SK-N-SH (cell line): ENCODE data around the gene TAF5L. TPM values are rescaled to one million over a fixed set of nuclear protein-coding genes. Genes with fewer than 3 reads are reported as not detected.

Experiments
- CTCF ChIA-PET: fragments of 300-600, 350-600 bp; formaldehyde crosslinking; extraction: SDS; loops from one replicate; lab custom pipeline; 2021; lab: Yijun Ruan, JAX
- POLR2A ChIA-PET: fragments of 350-600 bp; sonication (Branson Sonifier 250); formaldehyde crosslinking; extraction: SDS; loops from one replicate; lab custom pipeline; 2020; ENCODE audit warnings: antibody characterized with exemption, inconsistent platforms; lab: Yijun Ruan, JAX
- DNase-seq: peaks from one replicate; pipeline ENCODE4 v3.0.0; 2012
- H2AFZ ChIP-seq: fragments of 200-600 bp; sonication (generic); 2 replicates; pipeline ENCODE4 v1.8.1; 2016; ENCODE audit warnings: antibody characterized with exemption, mild to moderate bottlenecking, low read depth
- H3F3A ChIP-seq: fragments of 200-600 bp; sonication (generic); replicated peaks from 2 replicates; pipeline ENCODE3; 2016; ENCODE audit warnings: antibody characterized with exemption, mild to moderate bottlenecking; ENCODE audit not compliant: insufficient read depth
- H3K27ac ChIP-seq, 2 experiments: fragments of 200-500 bp in 1 of 2; fragments of 200-600 bp in 1 of 2; sonication (Bioruptor generic) in 1 of 2; sonication (generic), shearing (Covaris generic) in 1 of 2; 2 replicates each; pipeline versions ENCODE4 v1.5.1 to v1.6.1; 2014 to 2016; ENCODE audit warnings: low read depth in 2 of 2, inconsistent platforms in 1 of 2, low read length in 1 of 2, mild to moderate bottlenecking in 1 of 2, mixed read lengths in 1 of 2
- H3K27me3 ChIP-seq: fragments of 200-600 bp; sonication (generic), shearing (Covaris generic); 2 replicates; pipeline ENCODE4 v1.6.1; 2016; ENCODE audit warnings: mixed run types; ENCODE audit not compliant: insufficient read depth
- H3K36me3 ChIP-seq, 2 experiments: fragments of 200-500 bp in 1 of 2; fragments of 200-600 bp in 1 of 2; sonication (Bioruptor generic) in 1 of 2; sonication (generic) in 1 of 2; replicated peaks in 1 of 2; 2 replicates each; pipeline versions ENCODE3 to v1.5.1; 2014 to 2016; ENCODE audit warnings: low read length in 1 of 2, mild to moderate bottlenecking in 1 of 2; ENCODE audit not compliant: insufficient read depth in 2 of 2, control insufficient read depth in 1 of 2
- H3K4me1 ChIP-seq, 2 experiments: fragments of 200-500 bp in 1 of 2; fragments of 200-600 bp in 1 of 2; sonication (Bioruptor generic) in 1 of 2; sonication (generic), shearing (Covaris generic) in 1 of 2; 2 replicates each; pipeline versions ENCODE4 v1.5.1 to v1.6.1; 2014 to 2016; ENCODE audit warnings: low read depth in 1 of 2, low read length in 1 of 2, mixed run types in 1 of 2; ENCODE audit not compliant: insufficient read depth in 2 of 2, control insufficient read depth in 1 of 2
- H3K4me2 ChIP-seq: fragments of 200-600 bp; sonication (generic), shearing (Covaris generic); 2 replicates; pipeline ENCODE4 v1.6.1; 2017; ENCODE audit warnings: mixed run types
- H3K4me3 ChIP-seq, 2 experiments: fragments of 200-500 bp in 1 of 2; fragments of 200-600 bp in 1 of 2; sonication (Bioruptor generic) in 1 of 2; sonication (generic), shearing (Covaris generic) in 1 of 2; 2 replicates each; pipeline versions ENCODE4 v1.5.1 to v1.8.1; 2014 to 2016; ENCODE audit warnings: low read depth in 2 of 2, inconsistent platforms in 1 of 2, low read length in 1 of 2, mild to moderate bottlenecking in 1 of 2, mixed read lengths in 1 of 2, moderate library complexity in 1 of 2
- H3K79me2 ChIP-seq: fragments of 200-600 bp; sonication (generic); 2 replicates; pipeline ENCODE4 v1.8.1; 2017; ENCODE audit warnings: mild to moderate bottlenecking; ENCODE audit not compliant: insufficient read depth
- H3K9ac ChIP-seq: fragments of 200-600 bp; sonication (generic); 2 replicates; pipeline ENCODE4 v1.6.1; 2017; ENCODE audit warnings: mixed run types
- H3K9me2 ChIP-seq: fragments of 200-600 bp; sonication (generic); 2 replicates; pipeline ENCODE4 v1.6.1; 2017; ENCODE audit warnings: mixed run types
- H3K9me3 ChIP-seq: fragments of 200-600 bp; sonication (generic); 2 replicates; pipeline ENCODE4 v1.6.1; 2017; ENCODE audit warnings: mixed run types, mild to moderate bottlenecking, moderate library complexity
- H4K20me1 ChIP-seq: fragments of 200-600 bp; sonication (generic); 2 replicates; pipeline ENCODE4 v1.6.1; 2017; ENCODE audit warnings: mild to moderate bottlenecking, mixed run types; ENCODE audit not compliant: insufficient read depth
- CHD2 ChIP-seq: fragments of 150-350 bp; IDR thresholded peaks from 2 replicates; pipeline ENCODE4 v1.6.1; 2018; ENCODE audit warnings: low read length; ENCODE audit not compliant: partially characterized antibody
- ELF1 ChIP-seq: IDR thresholded peaks from 2 replicates; pipeline ENCODE4 v1.4.0; 2012
- EP300 ChIP-seq, 2 experiments: IDR thresholded peaks; 2 replicates each; pipeline versions ENCODE4 v1.4.0 to v1.6.1; 2012; ENCODE audit warnings: borderline replicate concordance in 1 of 2, low read depth in 1 of 2, low read length in 1 of 2
- EZH2phosphoT487 ChIP-seq: fragments of 200-600 bp; sonication (generic); IDR thresholded peaks from 2 replicates; pipeline ENCODE4 v1.6.1; 2017; ENCODE audit warnings: low read depth, mixed run types, mild to moderate bottlenecking, antibody characterized with exemption, moderate library complexity, borderline replicate concordance
- FOXJ3 ChIP-seq: sonication (generic); formaldehyde crosslinking; IDR thresholded peaks from 2 replicates; pipeline ENCODE4 v1.5.1; 2020; ENCODE audit warnings: mild to moderate bottlenecking, missing genetic modification reagents
- FOXM1 ChIP-seq: IDR thresholded peaks from 2 replicates; pipeline ENCODE4 v1.4.0; 2012; ENCODE audit warnings: low read depth, mild to moderate bottlenecking
- GABPA ChIP-seq: IDR thresholded peaks from 2 replicates; pipeline ENCODE4 v1.4.0; 2012; ENCODE audit warnings: low read depth, mild to moderate bottlenecking
- MEF2A ChIP-seq: IDR thresholded peaks from 2 replicates; pipeline ENCODE4 v1.4.0; 2012; ENCODE audit warnings: low read depth, borderline replicate concordance
- POLR2AphosphoS5 ChIP-seq: IDR thresholded peaks from 2 replicates; pipeline ENCODE4 v1.6.1; 2012; ENCODE audit warnings: low read depth, low read length
- RAD21 ChIP-seq: IDR thresholded peaks from 2 replicates; pipeline ENCODE4 v1.6.1; 2012; ENCODE audit warnings: mild to moderate bottlenecking, low read length
- SMC3 ChIP-seq: IDR thresholded peaks from 2 replicates; pipeline ENCODE4 v1.6.1; 2012; ENCODE audit warnings: low read depth, low read length, improper control_type of control experiment
- TAF1 ChIP-seq: IDR thresholded peaks from 2 replicates; pipeline ENCODE4 v1.6.1; 2012; ENCODE audit warnings: low read depth, mild to moderate bottlenecking, low read length, moderate library complexity, borderline replicate concordance
- WGBS: methylation state at CpG from one replicate; pipeline ENCODE4 v1.1.6; 2017; ENCODE audit warnings: low lambda C conversion rate; 5-methylcytosine and 5-hydroxymethylcytosine counted together
- polyA plus RNA-seq, 3 experiments: library from polyadenylated mRNA; depleted of rRNA; stranded (reverse); fragments of >200 nt; gene quantifications; 2 replicates each; pipeline ENCODE4 v1.2.3, GENCODE V29; 2012
- TF ChIP-seq, protein P1 (sequence below): fragments of 200-600 bp; sonication (generic); IDR thresholded peaks from 2 replicates; pipeline ENCODE4 v1.6.1; 2017; ENCODE audit warnings: antibody characterized with exemption, mild to moderate bottlenecking, moderate library complexity
- TF ChIP-seq, protein P2 (sequence below): IDR thresholded peaks from 2 replicates; pipeline ENCODE4; 2012
- TF ChIP-seq, protein P3 (sequence below): fragments of 150-350 bp; IDR thresholded peaks from 2 replicates; pipeline ENCODE4 v1.6.1; 2017; ENCODE audit warnings: antibody characterized with exemption, low read length, low read depth, borderline replicate concordance
- TF ChIP-seq, protein P4 (sequence below): IDR thresholded peaks from 2 replicates; pipeline ENCODE4 v1.4.0; 2012; ENCODE audit warnings: low read depth
- TF ChIP-seq, protein P5 (sequence below): IDR thresholded peaks from 2 replicates; pipeline ENCODE4 v1.4.0; 2012; ENCODE audit warnings: low read depth, borderline replicate concordance

The TAF5L gene
- polyA plus RNA-seq, 1 of the 3 experiments (the other 2 are of a cell fraction): 17.1 TPM

DNA sequence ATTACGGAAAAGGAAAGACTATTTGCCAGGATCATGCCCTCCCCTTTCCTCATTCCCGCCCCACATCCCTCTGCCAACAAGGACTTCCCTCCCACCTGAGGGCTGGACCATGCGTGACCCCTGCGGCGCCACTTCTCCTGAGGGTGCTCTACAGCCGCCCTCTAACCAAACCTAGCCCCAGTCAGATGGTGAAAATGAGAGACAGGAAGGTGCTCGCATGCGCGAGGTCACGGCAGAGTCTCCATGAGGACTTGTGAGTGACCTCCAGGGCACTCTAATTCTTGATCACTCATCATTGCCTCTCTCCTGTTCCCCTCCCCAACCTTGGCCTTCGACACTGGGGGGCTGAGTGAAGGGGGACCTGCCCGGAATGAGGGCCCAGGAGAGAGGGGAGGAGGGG, 32.1 kb downstream of the TAF5L start (continued):
- no peak for TF ChIP-seq CHD2

DNA sequence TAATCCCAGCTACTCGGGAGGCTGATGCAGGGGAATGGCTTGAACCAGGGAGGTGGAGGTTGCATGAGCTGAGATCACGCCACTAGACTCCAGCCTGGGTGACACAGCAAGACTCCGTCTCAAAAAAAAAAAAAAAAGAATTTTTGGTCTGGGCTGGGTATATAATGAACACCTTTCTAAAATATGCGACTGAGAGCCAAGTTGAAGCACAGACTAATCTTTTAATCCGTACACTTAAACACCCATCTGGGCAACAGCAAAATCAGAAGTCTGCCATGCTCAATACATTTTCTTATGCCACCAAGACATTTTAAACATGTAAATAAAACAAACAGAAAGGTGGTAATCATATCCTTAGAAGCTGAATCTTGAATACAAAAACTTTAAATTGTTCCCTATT, 35.8 kb downstream of the TAF5L start:
- no peak overlapping the region for H3K27ac ChIP-seq
- peaks cover 11 to 25% of the 10 kb centered on the region in 2 experiments for H3K36me3 ChIP-seq
- H2AFZ ChIP-seq: no peak overlapping the region
- no peak overlapping the region for H3K4me2 ChIP-seq
- no peak overlapping the region for H3K4me3 ChIP-seq
- ChIA-PET CTCF (no interaction called here), POLR2A (no interaction called here)
- H4K20me1 ChIP-seq: no peaks in the 10 kb centered on the region
- no peaks in the 10 kb centered on the region for H3F3A ChIP-seq
- TF ChIP-seq TAF1: no peak
- no peak for TF ChIP-seq FOXM1
- TF ChIP-seq, protein P1, sequence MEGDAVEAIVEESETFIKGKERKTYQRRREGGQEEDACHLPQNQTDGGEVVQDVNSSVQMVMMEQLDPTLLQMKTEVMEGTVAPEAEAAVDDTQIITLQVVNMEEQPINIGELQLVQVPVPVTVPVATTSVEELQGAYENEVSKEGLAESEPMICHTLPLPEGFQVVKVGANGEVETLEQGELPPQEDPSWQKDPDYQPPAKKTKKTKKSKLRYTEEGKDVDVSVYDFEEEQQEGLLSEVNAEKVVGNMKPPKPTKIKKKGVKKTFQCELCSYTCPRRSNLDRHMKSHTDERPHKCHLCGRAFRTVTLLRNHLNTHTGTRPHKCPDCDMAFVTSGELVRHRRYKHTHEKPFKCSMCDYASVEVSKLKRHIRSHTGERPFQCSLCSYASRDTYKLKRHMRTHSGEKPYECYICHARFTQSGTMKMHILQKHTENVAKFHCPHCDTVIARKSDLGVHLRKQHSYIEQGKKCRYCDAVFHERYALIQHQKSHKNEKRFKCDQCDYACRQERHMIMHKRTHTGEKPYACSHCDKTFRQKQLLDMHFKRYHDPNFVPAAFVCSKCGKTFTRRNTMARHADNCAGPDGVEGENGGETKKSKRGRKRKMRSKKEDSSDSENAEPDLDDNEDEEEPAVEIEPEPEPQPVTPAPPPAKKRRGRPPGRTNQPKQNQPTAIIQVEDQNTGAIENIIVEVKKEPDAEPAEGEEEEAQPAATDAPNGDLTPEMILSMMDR: no peak
- DNase-seq: no peak
- no peaks in the 10 kb centered on the region for H3K4me1 ChIP-seq
- H3K9me3 ChIP-seq: no peaks in the 10 kb centered on the region
- peaks cover 5% of the 10 kb centered on the region; the same call in 1 of the 2 replicates for H3K79me2 ChIP-seq
- no peaks in the 10 kb centered on the region for H3K9me2 ChIP-seq
- WGBS: 95% methylated on average over 5 of the region's 5 CpGs
- H3K27me3 ChIP-seq: no peaks in the 10 kb centered on the region
- H3K9ac ChIP-seq: no peak overlapping the region

DNA sequence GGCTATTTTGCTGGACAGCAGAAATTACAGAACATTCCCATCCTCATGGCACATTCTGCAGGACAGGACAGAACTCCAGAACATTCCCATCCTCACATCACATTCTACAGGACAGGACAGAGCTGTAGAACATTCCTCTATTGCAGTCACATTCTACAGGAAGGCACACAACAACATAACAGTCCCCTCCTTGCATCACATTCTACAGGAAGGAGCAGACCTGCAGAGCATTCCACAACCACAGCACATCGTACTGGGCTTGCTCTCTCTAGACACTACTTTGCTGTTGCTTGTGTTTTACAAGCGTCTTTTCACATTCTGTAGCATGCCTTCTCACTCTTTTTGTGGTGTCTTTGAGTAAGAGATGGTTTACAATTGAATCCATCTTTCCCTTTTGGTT, 40.6 kb downstream of the TAF5L start:
- WGBS: 63% methylated on average over 2 of the region's 2 CpGs
- no peaks in the 10 kb centered on the region for H3K9me2 ChIP-seq
- no peaks in the 10 kb centered on the region for H3K9me3 ChIP-seq
- no peak overlapping the region for H3K4me2 ChIP-seq
- ChIA-PET CTCF (no interaction called here), POLR2A (no interaction called here)
- no peaks in the 10 kb centered on the region for H3K4me1 ChIP-seq
- H3K4me3 ChIP-seq: no peak overlapping the region
- no peak overlapping the region for H3K27ac ChIP-seq
- no peaks in the 10 kb centered on the region for H4K20me1 ChIP-seq
- no peaks in the 10 kb centered on the region for H3K36me3 ChIP-seq
- no peaks in the 10 kb centered on the region for H3F3A ChIP-seq
- no peak for DNase-seq
- H2AFZ ChIP-seq: no peak overlapping the region
- no peaks in the 10 kb centered on the region for H3K27me3 ChIP-seq
- no peaks in the 10 kb centered on the region for H3K79me2 ChIP-seq
- TF ChIP-seq POLR2AphosphoS5 (no peak), EP300 (IDR thresholded peaks at IDR 0.05; ENCODE audit: borderline replicate concordance in 1 of 2, low read depth in 1 of 2, low read length in 1 of 2) (no peak), GABPA (no peak), EZH2phosphoT487 (no peak), TAF1 (no peak), FOXM1 (no peak), RAD21 (no peak), ELF1 (no peak), MEF2A (no peak), FOXJ3 (CRISPR knock-in tag) (no peak), CHD2 (no peak), SMC3 (no peak)
- TF ChIP-seq, protein P2, sequence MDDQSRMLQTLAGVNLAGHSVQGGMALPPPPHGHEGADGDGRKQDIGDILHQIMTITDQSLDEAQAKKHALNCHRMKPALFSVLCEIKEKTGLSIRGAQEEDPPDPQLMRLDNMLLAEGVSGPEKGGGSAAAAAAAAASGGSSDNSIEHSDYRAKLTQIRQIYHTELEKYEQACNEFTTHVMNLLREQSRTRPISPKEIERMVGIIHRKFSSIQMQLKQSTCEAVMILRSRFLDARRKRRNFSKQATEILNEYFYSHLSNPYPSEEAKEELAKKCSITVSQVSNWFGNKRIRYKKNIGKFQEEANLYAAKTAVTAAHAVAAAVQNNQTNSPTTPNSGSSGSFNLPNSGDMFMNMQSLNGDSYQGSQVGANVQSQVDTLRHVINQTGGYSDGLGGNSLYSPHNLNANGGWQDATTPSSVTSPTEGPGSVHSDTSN: no peak
- TF ChIP-seq, protein P3, sequence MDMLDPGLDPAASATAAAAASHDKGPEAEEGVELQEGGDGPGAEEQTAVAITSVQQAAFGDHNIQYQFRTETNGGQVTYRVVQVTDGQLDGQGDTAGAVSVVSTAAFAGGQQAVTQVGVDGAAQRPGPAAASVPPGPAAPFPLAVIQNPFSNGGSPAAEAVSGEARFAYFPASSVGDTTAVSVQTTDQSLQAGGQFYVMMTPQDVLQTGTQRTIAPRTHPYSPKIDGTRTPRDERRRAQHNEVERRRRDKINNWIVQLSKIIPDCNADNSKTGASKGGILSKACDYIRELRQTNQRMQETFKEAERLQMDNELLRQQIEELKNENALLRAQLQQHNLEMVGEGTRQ: no peak
- TF ChIP-seq, protein P4, sequence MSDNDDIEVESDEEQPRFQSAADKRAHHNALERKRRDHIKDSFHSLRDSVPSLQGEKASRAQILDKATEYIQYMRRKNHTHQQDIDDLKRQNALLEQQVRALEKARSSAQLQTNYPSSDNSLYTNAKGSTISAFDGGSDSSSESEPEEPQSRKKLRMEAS: no peak
- TF ChIP-seq, protein P1: no peak
- TF ChIP-seq, protein P5, sequence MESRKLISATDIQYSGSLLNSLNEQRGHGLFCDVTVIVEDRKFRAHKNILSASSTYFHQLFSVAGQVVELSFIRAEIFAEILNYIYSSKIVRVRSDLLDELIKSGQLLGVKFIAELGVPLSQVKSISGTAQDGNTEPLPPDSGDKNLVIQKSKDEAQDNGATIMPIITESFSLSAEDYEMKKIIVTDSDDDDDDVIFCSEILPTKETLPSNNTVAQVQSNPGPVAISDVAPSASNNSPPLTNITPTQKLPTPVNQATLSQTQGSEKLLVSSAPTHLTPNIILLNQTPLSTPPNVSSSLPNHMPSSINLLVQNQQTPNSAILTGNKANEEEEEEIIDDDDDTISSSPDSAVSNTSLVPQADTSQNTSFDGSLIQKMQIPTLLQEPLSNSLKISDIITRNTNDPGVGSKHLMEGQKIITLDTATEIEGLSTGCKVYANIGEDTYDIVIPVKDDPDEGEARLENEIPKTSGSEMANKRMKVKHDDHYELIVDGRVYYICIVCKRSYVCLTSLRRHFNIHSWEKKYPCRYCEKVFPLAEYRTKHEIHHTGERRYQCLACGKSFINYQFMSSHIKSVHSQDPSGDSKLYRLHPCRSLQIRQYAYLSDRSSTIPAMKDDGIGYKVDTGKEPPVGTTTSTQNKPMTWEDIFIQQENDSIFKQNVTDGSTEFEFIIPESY: no peak
- H3K9ac ChIP-seq: no peak overlapping the region
